HG03175 (cell line): Measurements from ENCODE around the gene BNC2.
"Not testable (repeated sequence)": the region's sequence is repeated elsewhere in the genome, so short reads cannot be mapped to it uniquely, and the experiment has no call there.

Experiments
- ATAC-seq: cut with Tn5 transposase; IDR thresholded peaks from one replicate; pipeline ENCODE4 v1.9.1; 2021; ENCODE audit warnings: mild to moderate bottlenecking, moderate library complexity; ENCODE audit not compliant: unreplicated experiment

BNC2 gene

DNA sequence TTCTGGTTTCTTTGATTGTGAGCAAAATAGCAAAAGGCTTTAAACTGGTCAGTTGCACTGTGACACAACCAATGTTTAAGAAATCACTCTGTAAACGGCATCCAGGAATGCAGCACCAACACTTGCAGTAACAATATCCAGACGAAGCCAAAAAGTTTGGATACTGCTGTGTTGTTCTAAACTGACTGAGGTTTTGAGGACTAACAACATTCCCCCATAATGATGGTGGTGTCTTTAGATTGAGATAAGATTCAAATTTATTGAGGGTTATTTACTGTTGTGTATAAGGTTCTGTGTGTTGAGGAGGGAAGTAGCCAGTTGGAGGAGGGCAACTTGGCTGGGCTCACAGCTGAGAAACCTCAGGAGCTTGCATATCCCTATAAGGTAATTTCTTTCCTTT, 353.6 kb downstream of the BNC2 start:
- no peak for ATAC-seq

DNA sequence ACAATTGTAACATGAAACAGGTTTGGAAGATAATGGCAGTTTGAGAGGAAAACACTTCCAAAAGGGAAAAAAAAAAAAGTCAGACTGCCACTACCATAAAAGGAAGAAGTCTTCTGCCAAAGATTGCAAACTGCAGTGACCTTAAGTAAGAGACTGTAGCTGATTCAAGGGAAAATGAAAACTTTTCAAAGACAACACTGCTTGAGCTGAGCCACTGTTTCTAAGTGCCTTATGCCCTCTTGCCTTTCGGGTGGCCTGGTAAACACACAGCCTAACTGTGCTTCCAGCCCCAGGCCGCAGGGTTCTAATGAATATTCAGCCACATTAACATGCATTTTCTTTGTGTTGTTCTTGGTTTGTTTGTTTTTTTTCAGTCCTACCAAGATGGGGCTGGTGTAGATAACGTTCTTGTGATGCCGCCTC, 354.6 kb downstream of the BNC2 start:
- ATAC-seq = no peak

DNA sequence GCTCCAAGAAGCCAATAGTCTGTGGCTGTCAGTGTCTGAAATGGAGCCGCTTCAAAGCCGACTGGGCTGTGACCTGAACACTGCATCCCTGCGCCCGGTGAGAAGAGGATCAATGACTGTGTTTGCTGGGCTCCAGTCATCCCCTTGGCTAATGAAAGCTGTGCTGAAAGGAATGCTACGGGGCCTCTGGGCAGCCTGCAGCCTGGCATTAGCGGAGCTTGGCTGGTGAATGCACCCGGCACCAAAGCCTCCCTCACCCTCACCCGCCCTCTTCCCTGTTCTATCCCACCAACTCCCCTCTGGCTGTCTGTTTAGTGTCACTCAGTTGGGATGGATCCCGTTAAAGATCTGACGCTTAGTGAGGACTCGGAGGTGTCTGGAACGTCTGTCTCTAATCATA, 355.3 kb downstream of the BNC2 start:
- ATAC-seq = no peak

DNA sequence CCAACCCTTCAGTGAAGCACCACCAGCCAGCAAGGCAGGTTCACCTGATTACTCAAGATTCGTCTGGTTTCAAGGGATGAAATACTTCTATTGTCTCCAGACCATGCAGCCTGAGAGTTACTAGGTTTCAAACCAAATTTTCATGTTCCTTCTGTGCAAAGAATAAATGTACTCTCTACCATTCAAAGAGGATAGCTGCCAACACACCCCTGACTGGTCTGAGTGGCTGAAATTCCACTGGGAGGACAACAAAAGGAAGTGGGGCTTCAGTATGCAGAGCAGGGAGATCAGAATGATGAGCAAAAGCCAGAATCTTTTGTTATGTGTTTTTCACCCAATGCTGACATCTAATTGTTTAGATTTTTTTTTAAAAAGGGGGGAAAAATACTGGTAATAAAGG, 356.3 kb downstream of the BNC2 start:
- no peak for ATAC-seq

DNA sequence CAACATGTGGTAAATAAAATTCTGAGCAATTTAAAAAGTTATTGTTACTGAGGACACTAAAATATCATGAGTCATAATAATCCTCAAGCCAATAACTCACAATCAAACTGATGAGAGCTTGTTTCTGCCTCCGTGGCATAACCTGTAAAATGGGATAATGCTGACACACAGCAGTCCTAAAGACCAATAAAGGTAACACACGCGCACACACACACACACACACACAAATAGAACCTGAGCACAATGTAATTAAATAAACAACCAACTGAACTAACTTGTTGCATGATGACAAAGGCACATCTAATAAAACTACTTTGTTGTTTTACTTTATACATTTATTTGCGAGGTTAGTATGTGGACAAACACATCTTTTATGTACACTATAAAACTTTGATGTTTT, 358.2 kb downstream of the BNC2 start:
- no peak for ATAC-seq

DNA sequence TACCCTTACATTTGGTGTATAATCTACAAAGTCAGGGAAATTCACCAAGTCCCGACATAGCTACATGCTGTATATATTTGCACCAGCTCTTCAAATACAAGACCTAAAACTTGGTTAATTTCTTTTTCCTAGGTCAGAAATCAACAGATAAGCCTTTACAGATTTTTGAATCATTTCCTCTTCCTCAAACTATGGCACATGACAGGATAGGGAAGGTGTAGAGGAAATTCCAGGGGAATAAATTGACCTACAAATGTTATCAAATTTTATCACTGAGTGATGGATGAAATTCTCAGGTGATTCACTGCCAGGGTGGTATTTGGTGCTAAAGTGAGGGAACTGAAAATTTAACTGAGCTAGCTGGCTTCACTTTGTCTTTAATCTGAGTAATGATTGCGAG, 360.0 kb downstream of the BNC2 start:
- no peak for ATAC-seq

DNA sequence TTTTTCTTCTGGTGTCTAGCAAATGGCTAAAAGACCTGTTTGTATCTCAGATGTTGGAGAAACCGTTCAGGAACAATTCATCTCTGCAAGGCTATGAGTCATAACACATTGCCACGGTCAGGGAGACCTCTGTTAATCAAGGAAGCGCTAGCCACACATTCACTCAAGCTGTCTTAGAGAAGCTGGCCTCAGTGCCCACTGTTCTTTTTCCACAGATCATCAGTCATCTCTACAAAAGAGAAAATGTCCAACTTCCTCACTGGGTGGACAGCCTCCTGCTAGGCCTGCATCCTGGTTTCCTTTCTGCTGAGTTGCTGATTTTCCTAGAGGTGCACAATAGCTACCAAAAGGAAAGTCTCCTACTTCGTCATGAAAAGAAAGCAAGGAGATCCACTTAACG, 360.5 kb downstream of the BNC2 start:
- ATAC-seq = no peak

DNA sequence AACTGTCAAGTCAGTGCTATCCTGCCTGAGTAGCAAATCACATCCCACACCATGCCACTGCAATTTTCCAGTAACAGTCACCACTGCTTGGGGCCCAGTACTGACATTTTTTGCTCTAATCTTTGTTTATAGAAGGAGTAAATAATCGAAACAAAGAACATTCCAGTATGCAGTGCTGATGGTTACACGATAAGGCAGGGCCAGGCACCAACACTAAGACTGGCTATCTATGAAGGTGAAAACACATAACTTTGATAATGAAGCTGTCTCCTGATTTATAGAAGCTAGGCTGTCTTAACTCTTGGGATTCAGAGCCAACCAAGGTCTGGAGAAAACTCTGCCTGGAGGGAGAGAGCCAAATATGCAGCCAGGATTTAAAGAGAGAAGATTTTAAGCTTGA, 365.3 kb downstream of the BNC2 start:
- ATAC-seq = no peak

DNA sequence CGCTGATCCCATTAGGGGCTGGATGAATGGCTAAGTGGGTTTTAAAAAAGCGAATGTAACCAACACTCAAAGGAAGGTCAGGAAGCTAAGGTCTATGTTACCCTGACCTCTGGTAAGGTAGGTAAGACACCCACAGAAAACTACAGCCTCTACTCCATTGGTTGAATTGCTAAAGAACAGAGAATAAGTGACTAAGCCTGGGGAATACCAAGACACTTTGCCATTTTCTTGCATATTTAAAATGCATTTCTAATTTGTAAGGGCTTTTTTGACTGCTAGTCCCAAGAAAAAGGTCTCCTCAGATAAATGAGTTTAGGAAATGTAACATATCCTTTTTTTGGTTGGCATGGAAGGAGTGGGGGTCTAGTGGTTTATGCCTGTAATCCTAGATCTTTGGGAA, 368.7 kb downstream of the BNC2 start:
- no peak for ATAC-seq

DNA sequence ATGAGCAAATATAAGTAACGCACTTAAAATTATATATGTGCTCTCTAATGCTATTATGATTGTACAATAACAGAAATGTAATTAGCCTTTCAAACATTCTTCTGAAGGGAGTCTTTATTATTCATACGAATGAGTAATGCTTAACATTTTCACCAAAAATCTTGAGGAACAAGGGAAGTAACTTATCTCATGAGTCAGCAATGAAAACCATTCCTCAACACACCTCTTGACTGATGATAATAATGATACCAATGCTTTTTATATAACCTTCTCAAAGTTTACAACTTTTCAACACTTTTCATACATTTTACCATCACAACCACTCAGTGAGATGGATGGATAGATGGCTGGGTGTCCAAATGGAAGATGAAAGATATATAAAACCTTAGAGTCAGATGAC, 369.3 kb downstream of the BNC2 start:
- no peak for ATAC-seq

DNA sequence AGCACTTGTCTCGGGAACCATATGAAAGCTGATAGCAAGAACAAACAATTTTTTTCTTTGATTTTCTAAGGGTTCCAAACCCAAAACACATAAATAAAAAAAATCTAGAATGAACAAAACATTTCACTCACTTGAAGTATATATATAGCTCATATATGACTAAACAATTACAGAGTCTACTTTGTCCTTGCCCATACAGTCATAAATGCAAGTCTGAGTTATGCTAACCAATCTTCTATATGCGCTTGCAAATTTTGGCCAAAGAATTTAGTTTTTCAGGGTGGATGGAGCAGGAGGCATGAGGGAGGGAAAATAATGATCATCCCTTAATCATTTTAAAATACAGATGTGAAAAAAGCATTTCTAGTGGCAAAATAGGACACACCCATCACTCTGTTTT, 370.1 kb downstream of the BNC2 start:
- ATAC-seq = no peak

DNA sequence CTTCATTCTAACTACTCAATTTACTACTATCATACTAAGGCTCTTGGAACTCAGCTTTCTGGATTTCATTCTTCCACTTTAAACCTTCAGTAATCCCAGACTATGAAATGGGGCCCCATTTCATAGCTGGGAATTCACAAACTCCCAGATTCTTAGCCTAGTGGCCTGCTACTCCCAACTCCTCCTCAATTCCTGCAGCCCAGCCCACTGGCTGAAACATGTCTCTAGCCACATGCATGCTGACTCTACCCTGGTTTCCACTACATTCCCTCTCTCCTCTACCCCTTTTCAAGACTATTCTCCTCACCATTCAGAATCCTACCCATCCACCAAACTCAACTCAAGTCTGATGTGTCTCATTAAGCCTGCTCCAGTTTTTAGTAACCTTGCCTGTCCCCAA, 370.6 kb downstream of the BNC2 start:
- no peak for ATAC-seq

DNA sequence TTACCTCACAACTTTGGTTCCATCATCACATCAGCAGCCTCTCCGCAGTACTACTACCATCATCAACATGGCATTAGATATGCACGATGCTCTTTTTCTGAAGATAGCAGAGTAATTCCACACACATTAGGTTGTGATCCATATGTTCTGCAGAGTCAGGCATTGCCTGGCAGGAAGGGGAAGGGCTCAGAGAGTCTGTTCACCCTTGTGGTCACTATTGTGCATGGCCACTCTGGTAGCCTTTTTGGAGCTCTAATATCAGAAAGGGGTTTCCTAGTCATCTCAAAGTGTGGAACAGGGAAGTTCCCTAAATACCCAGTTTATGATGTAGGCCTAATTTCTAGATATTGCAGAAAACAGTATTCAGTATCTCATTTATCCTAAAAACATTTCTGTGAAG, 373.6 kb downstream of the BNC2 start:
- ATAC-seq = no peak

DNA sequence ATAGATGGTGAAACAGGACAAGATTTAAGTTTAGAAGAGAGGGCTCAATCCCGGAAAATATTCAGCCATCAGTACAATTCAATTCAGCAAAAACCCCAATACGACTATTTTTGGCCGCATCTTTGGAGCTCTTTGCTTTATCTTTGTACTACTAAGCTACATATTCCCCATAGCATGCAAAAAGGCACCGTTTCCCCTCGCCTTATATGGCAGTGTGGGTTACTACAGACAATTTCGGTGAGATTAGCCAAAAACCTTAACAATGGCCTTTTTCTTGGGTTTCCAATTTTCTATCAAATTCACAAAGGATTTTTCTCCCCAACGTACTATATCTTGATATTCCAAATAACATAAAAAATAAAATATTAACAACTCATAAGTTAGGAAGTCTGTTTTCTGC, 382.6 kb downstream of the BNC2 start:
- no peak for ATAC-seq

DNA sequence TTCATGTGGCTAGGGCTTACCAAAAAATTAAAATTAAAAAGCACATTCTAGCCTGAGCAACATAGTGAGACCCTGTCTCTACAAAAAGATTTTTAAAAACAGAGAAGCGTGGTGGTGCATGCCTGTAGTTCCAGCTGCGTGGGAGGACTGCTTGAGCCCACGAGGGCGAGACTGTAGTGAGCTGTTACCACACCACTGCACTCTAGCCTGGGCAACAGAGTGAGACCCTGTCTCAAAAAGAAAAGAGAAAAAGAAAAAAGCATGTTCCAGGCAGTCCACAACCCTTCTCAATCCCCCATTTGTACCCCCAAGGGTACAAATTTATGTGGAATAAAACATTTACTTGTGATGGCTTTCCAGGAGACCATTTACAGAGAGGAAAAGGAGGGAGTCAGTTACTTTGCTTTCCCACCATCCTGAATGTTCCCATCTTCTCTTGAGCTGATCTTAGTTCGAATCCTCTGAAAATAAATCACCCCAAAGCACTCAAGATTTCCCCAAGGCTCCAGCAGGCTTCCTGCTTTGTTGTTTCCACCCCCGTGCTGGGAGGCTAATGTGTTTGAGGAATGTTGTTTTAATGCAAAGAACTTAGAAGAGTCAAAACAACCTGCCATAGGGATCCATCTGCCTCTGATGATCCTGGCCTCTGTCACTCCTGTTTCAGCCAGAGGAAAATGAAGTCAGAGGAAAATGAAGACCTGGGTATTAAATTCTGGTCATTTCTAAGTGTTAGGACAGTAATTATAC, 384.7 kb downstream of the BNC2 start:
- no peak for ATAC-seq

DNA sequence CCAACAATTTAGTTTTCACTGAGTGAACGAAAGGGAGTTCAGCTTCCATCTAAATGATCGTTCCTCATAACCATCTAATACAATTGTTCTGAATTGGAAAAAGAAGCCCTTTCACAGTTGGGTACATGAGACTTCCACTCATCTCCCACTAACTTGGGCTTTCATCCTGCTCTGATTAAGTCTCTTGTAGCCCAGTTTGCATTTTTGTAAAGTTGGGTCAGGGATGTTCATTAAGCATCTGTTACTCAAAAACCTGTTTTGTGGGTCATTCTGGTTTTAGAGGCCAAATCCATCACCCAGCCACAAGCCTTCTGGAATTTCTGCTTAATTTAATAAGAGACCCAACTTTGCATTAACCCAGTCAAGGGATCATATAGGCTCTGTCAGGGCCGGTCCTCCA, 385.3 kb downstream of the BNC2 start:
- ATAC-seq = no peak

DNA sequence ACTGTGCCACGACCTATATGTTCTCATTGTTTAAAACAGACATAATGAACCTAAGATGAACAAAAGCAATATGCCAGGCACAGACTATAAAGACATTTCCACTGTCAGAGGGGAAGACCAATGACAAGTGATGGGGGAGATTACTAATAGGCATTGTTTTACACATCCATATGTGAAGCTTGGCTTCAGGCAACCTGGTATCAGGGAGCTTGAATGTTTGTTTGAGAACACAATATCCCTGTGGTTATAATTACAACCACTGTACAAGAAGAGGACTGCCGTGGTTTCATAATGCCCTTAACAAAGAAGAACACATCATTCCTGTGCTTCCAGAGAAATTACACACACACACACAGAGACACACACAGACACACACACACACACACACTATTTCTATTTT, 385.7 kb downstream of the BNC2 start:
- no peak for ATAC-seq

DNA sequence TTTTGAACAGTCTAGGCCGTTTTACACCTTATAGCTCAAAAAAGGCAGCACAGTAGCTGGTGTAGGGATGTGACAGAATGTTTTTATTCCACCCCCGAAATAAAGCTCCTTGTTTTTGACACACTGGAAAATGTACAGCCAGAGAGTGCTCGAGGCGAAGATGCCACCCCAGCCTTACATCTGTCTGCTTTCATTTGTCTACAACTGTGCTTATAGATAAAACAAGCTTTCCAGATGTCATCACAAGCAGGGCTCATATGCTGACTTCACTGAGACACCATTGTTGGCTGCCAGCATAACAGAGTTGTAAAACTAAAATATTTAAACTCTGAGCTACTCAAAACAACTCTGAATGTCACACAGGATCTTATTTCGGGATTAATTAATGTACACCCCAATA, 386.3 kb downstream of the BNC2 start:
- no peak for ATAC-seq

DNA sequence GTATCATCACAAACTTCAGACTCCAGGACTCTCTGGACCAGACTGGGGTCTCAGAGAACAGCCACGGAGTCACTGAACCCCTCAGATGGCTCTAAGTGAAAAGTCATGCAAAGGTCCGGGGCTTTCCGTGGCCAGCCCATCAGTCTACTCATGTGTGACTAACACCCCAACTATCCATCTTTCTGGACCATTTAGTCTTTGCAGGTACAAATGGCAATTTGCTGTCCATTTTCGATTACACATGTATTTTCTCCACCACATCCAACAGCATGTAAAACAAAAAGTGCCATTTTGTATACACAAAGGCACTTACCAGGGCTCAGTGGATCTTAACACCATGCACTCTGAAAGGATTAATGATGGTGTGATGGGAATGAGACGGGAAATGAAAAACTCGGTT, 387.7 kb downstream of the BNC2 start:
- no peak for ATAC-seq

DNA sequence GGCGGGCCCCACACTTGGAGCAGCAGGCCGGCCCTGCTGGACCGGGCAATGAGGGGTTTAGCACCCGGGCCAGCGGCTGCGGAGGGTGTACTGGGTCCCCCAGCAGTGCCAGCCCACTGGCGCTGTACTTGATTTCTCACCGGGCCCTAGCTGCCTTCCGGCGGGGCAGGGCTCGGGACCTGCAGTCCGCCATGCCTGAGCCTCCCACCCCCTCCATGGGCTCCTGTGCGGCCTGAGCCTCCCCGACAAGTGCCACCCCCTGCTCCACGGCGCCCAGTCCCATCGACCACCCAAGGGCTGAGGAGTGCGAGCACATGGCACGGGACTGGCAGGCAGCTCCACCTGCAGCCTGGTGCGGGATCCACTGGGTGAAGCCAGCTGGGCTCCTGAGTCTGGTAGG, 389.9 kb downstream of the BNC2 start:
- not testable (repeated sequence) for ATAC-seq

DNA sequence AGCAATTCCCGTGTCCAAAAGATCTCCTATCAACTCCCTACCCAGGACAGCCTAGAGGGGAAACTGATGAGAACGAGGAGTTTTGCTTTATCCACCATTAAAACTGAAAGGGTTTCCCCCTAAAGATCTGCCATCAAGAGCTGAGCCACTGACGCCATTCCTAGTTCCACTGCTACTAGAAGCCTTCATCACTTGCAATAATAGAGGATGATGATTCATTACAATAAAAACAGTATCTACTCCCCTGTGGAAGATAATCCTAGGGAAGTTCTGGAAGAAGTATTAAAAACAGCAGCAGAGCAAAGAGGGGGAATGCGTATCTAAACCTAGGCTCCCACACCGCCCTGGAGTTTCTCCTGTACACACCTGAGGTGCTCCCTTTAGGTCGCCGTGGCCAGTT, 394.5 kb downstream of the BNC2 start:
- no peak for ATAC-seq

DNA sequence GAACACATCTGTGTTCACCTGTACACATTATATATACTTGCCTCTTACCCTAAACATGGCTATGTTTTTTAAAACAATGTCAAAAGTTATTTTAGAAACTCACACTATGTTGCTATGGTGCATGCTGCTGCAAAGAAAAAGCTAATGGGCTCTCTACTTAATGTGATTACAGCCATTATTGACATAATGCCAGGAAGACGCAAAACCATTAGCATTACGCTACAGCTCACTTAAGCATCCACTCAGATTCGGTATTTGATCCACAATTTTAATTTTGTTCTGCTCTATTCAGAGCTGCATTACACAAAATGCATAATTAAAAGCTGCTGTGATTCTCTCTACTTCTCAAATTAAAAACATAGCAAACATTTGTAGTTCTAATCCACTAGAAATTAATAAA, 395.2 kb downstream of the BNC2 start:
- no peak for ATAC-seq

DNA sequence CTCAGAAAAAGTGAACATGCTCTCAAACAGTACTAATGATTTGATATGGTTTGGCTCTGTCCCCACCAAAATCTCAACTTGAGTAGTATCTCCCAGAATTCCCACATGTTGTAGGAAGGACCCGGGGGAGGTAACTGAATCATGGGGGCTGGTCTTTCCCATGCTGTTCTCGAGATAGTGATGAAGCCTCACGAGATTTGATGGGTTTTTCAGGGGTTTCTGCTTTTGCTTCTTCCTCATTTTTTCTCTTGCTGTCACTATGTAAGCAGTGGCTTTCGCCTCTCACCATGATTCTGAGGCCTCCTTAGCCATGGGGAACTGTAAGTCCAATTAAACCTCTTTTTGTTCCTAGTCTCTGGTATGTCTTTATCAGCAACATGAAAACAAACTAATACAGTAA, 401.3 kb downstream of the BNC2 start:
- ATAC-seq = no peak
